Smooth muscle cell (in vitro differentiated cells): ENCODE measurements around the gene ECHDC3. TPM values are rescaled to one million over a fixed set of nuclear protein-coding genes. Genes with fewer than 3 reads are reported as not detected.

Source experiments
- DNase-seq: peaks from one replicate; lab custom pipeline; 2025; ENCODE audit not compliant: unreplicated experiment; lab: John Stamatoyannopoulos, UW
- H2AFZ ChIP-seq: fragments of 200-600 bp; sonication (generic); 2 replicates; pipeline ENCODE4 v1.6.0; 2016; ENCODE audit warnings: antibody characterized with exemption, low read depth, mild to moderate bottlenecking
- H3F3A ChIP-seq: fragments of 200-600 bp; sonication (generic); 2 replicates; pipeline ENCODE4 v1.6.0; 2017; ENCODE audit warnings: antibody characterized with exemption, low read depth
- H3K27ac ChIP-seq: fragments of 200-600 bp; sonication (generic); 2 replicates; pipeline ENCODE4 v1.5.1; 2016; ENCODE audit warnings: low read depth, mild to moderate bottlenecking
- H3K27me3 ChIP-seq: fragments of 200-600 bp; sonication (generic); 2 replicates; pipeline ENCODE4 v1.6.1; 2016; ENCODE audit warnings: low read depth, mild to moderate bottlenecking
- H3K36me3 ChIP-seq: fragments of 200-600 bp; sonication (generic); 2 replicates; pipeline ENCODE4 v1.5.1; 2016; ENCODE audit warnings: low read depth
- H3K4me1 ChIP-seq: fragments of 200-600 bp; sonication (generic); 2 replicates; pipeline ENCODE4 v1.5.1; 2016; ENCODE audit warnings: low read depth
- H3K4me2 ChIP-seq: fragments of 200-600 bp; sonication (generic); 2 replicates; pipeline ENCODE4 v1.6.0; 2016; ENCODE audit warnings: mild to moderate bottlenecking
- H3K4me3 ChIP-seq: fragments of 200-600 bp; sonication (generic); 2 replicates; pipeline ENCODE4 v1.5.1; 2016; ENCODE audit warnings: mild to moderate bottlenecking
- H3K79me2 ChIP-seq: fragments of 200-600 bp; sonication (generic); 2 replicates; pipeline ENCODE4 v1.6.0; 2016; ENCODE audit warnings: low read depth, mild to moderate bottlenecking
- H3K9ac ChIP-seq: fragments of 200-600 bp; sonication (generic); 2 replicates; pipeline ENCODE4 v1.6.0; 2016; ENCODE audit warnings: low read depth
- H3K9me3 ChIP-seq: fragments of 200-600 bp; sonication (generic); replicated peaks from 2 replicates; pipeline ENCODE4 v1.5.1; 2016; ENCODE audit warnings: low read depth
- H4K20me1 ChIP-seq: fragments of 200-600 bp; sonication (generic); 2 replicates; pipeline ENCODE4 v1.6.0; 2016; ENCODE audit warnings: low read depth
- WGBS: methylation state at CpG from one replicate; pipeline ENCODE4 v1.1.7; 2016; ENCODE audit warnings: low lambda C conversion rate; 5-methylcytosine and 5-hydroxymethylcytosine counted together
- polyA plus RNA-seq: library from polyadenylated mRNA; unstranded; fragments of >200 nt; fragmentation: Nextera tagmentation; extraction: Ambion mirVana; gene quantifications from 2 replicates; pipeline ENCODE4 v1.2.1, GENCODE V29; 2016
- total RNA-seq: library from RNA; depleted of rRNA; stranded (reverse); fragments of >200 nt; gene quantifications from 2 replicates; pipeline ENCODE4 v1.2.3, GENCODE V29; 2014
- TF ChIP-seq, protein P1 (sequence below): fragments of 200-600 bp; sonication (generic); IDR thresholded peaks from 2 replicates; pipeline ENCODE4 v1.5.1; 2017; ENCODE audit warnings: borderline replicate concordance, mild to moderate bottlenecking, antibody characterized with exemption; ENCODE audit not compliant: insufficient read depth, poor library complexity, severe bottlenecking

ECHDC3 gene
- total and polyA plus RNA-seq, 2 experiments from 2014 or later: 8.7 to 10.2 TPM

DNA sequence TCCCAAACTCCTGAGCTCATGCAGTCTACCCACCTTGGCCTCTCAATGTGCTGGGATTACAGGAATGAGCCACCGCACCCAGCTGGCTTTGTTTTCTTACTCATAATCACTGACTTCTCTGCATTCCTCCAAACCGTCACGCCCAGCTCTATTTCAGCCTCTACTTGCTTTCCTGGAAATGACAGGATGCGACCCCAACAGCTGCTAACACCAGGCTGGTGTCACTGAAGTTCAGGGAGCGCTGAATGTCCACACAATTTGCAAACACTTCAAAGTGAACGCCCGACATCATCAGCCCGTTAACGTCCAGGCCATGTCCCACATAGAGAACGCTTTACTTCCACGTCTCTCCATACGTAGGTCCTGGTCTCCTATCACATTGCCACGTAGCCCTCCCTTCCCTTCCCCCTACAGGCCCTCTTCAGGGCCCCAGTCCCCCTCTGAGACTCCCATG, 68.2 kb downstream of the ECHDC3 start:
- H2AFZ ChIP-seq: no peak overlapping the region
- no peaks in the 10 kb centered on the region for H3K36me3 ChIP-seq

DNA sequence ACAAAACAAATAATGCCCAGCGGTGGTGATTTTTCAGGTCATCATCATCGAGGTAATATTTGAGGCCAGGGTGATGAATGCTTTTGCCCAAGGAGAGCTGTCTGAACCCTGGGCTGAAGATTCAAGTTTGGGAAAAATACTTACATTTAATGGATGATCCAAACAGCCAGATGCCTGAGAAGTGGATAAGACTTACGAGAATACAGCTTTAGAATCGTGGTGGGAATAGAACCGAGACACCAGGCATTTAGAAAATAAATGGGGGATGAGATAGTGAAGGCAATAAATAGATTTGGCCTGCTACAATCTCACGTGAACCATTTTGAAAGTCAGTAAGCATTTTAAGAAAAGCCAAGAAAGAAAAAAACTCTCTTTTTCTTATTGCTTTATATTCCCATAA, 68.8 kb downstream of the ECHDC3 start:
- Histone ChIP-seq H3K4me1 (no peaks in the 10 kb centered on the region), H3K79me2 (no peaks in the 10 kb centered on the region), H3K9me3 (no peaks in the 10 kb centered on the region), H3K4me3 (no peak overlapping the region), H3K27me3 (no peaks in the 10 kb centered on the region), H4K20me1 (no peaks in the 10 kb centered on the region), H2AFZ (no peak overlapping the region), H3K4me2 (no peak overlapping the region), H3K9ac (no peak overlapping the region), H3K27ac (no peak overlapping the region), H3K36me3 (no peaks in the 10 kb centered on the region), H3F3A (no peaks in the 10 kb centered on the region)
- WGBS: 72% methylated on average over 6 of the region's 6 CpGs
- DNase-seq: no peak
- TF ChIP-seq, protein P1, sequence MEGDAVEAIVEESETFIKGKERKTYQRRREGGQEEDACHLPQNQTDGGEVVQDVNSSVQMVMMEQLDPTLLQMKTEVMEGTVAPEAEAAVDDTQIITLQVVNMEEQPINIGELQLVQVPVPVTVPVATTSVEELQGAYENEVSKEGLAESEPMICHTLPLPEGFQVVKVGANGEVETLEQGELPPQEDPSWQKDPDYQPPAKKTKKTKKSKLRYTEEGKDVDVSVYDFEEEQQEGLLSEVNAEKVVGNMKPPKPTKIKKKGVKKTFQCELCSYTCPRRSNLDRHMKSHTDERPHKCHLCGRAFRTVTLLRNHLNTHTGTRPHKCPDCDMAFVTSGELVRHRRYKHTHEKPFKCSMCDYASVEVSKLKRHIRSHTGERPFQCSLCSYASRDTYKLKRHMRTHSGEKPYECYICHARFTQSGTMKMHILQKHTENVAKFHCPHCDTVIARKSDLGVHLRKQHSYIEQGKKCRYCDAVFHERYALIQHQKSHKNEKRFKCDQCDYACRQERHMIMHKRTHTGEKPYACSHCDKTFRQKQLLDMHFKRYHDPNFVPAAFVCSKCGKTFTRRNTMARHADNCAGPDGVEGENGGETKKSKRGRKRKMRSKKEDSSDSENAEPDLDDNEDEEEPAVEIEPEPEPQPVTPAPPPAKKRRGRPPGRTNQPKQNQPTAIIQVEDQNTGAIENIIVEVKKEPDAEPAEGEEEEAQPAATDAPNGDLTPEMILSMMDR: no peak

More for the DNA sequence above, 68.2 kb downstream of the ECHDC3 start:
- TF ChIP-seq, protein P1: no peak
- Histone ChIP-seq H3K27ac (no peak overlapping the region), H4K20me1 (no peaks in the 10 kb centered on the region), H3K4me3 (no peak overlapping the region), H3K4me1 (no peaks in the 10 kb centered on the region), H3K4me2 (no peak overlapping the region), H3F3A (no peaks in the 10 kb centered on the region), H3K79me2 (no peaks in the 10 kb centered on the region), H3K9me3 (no peaks in the 10 kb centered on the region), H3K9ac (no peak overlapping the region), H3K27me3 (no peaks in the 10 kb centered on the region)
- 61% methylated on average over 13 of the region's 13 CpGs for WGBS
- DNase-seq: no peak

DNA sequence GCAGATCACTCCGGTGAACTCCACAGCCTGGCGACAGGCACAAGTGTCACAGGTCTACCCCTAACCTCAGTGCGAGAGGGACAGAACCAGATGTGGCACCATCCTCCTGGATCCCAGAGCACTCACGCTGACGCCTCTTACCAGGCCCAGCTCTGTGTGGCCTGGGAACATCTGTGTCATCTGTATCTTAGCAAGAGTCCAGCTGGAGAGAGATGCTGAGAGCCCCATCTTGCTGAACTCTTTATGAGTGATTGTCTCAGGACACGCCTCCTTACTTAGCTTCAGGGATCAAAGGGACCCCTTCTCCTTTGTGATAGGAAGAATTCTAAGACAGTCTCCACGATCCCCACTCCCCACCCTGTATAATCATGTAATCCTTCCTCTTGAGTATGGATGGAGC, 71.0 kb downstream of the ECHDC3 start:
- H3K9ac ChIP-seq: no peak overlapping the region
- no peak overlapping the region for H2AFZ ChIP-seq
- no peaks in the 10 kb centered on the region for H3F3A ChIP-seq
- no peak for DNase-seq
- no peak overlapping the region for H3K4me3 ChIP-seq
- no peak overlapping the region for H3K27ac ChIP-seq
- TF ChIP-seq, protein P1: no peak
- H3K27me3 ChIP-seq: no peaks in the 10 kb centered on the region
- no peaks in the 10 kb centered on the region for H3K4me1 ChIP-seq
- no peaks in the 10 kb centered on the region for H3K36me3 ChIP-seq
- no peak overlapping the region for H3K4me2 ChIP-seq
- no peaks in the 10 kb centered on the region for H4K20me1 ChIP-seq
- WGBS: 94% methylated on average over 7 of the region's 7 CpGs
- no peaks in the 10 kb centered on the region for H3K79me2 ChIP-seq
- H3K9me3 ChIP-seq: no peaks in the 10 kb centered on the region

Other genes starting within 250 kb of the ECHDC3 start
- 32.8 and 34.0 TPM in 2 replicates for gene USP6NL, start 130.7 kb upstream of the ECHDC3 start, total RNA-seq
- 12.0 and 16.1 TPM in 2 replicates for gene USP6NL, start 130.7 kb upstream of the ECHDC3 start, polyA plus RNA-seq
- gene PROSER2, start 81.0 kb downstream of the ECHDC3 start, total RNA-seq: 3.7 and 4.9 TPM in 2 replicates
- gene PROSER2, start 81.0 kb downstream of the ECHDC3 start, polyA plus RNA-seq: 8.2 and 26.3 TPM in 2 replicates